Karpas-422 (cell line): Measurements from ENCODE around the gene CDC42EP5. TPM values are rescaled to one million over a fixed set of nuclear protein-coding genes. Genes with fewer than 3 reads are reported as not detected.
"Not testable (repeated sequence)": the region's sequence is repeated elsewhere in the genome, so short reads cannot be mapped to it uniquely, and the experiment has no call there.

Experiments used
- DNase-seq: peaks from one replicate; pipeline ENCODE4 v3.0.0-alpha.2; 2015
- H2AFZ ChIP-seq: fragments of 200-600 bp; sonication (generic); 2 replicates; pipeline ENCODE4 v1.6.1; 2014; ENCODE audit warnings: antibody characterized with exemption, low read length, mixed read lengths
- H3K27ac ChIP-seq: fragments of 200-600 bp; sonication (generic); 2 replicates; pipeline ENCODE4 v1.5.1; 2014; ENCODE audit warnings: mild to moderate bottlenecking, low read length, moderate library complexity
- H3K27me3 ChIP-seq: fragments of 200-600 bp; sonication (generic); 2 replicates; pipeline ENCODE4 v1.6.1; 2014; ENCODE audit warnings: low read length, mixed read lengths
- H3K36me3 ChIP-seq: fragments of 200-600 bp; sonication (generic); 2 replicates; pipeline ENCODE4 v1.6.1; 2014; ENCODE audit warnings: low read length, mixed read lengths; ENCODE audit not compliant: insufficient read depth
- H3K4me1 ChIP-seq: fragments of 200-600 bp; sonication (generic); 2 replicates; pipeline ENCODE4 v1.6.1; 2014; ENCODE audit warnings: mild to moderate bottlenecking, low read length, mixed read lengths
- H3K4me2 ChIP-seq: fragments of 200-600 bp; sonication (generic); 2 replicates; pipeline ENCODE4 v1.6.1; 2014; ENCODE audit warnings: low read length, low read depth, mild to moderate bottlenecking; ENCODE audit not compliant: poor library complexity, severe bottlenecking
- H3K4me3 ChIP-seq: fragments of 200-600 bp; sonication (generic); 2 replicates; pipeline ENCODE4 v1.5.1; 2014; ENCODE audit warnings: mild to moderate bottlenecking, antibody characterized with exemption, low read length, mixed read lengths
- H3K79me2 ChIP-seq: fragments of 200-600 bp; sonication (generic); 2 replicates; pipeline ENCODE4 v1.6.1; 2014; ENCODE audit warnings: mild to moderate bottlenecking, low read length, mixed read lengths
- H3K9ac ChIP-seq: fragments of 200-600 bp; sonication (generic); 2 replicates; pipeline ENCODE4 v1.6.0; 2014; ENCODE audit warnings: low read length
- H3K9me2 ChIP-seq: fragments of 200-600 bp; sonication (generic), shearing (Covaris generic); replicated peaks from 2 replicates; pipeline ENCODE4 v1.6.0; 2014; ENCODE audit warnings: mild to moderate bottlenecking, low read length, moderate library complexity; ENCODE audit not compliant: insufficient read depth
- H3K9me3 ChIP-seq: fragments of 300-700, 200-600 bp; sonication (generic); 2 replicates; pipeline ENCODE4 v1.6.1; 2014; ENCODE audit warnings: low read length, mixed read lengths
- H4K20me1 ChIP-seq: fragments of 200-600 bp; sonication (generic); 2 replicates; pipeline ENCODE4 v1.6.1; 2014; ENCODE audit warnings: mild to moderate bottlenecking, antibody characterized with exemption, low read length, low read depth; ENCODE audit not compliant: insufficient read depth
- total RNA-seq: library from RNA; depleted of rRNA; stranded (reverse); fragments of >200 nt; shearing (Covaris generic); gene quantifications from 2 replicates; pipeline ENCODE4 v1.2.3, GENCODE V29; 2014; ENCODE audit warnings: low replicate concordance

Gene CDC42EP5
- total RNA-seq, 1 experiment from 2014 or later, result not detected

DNA sequence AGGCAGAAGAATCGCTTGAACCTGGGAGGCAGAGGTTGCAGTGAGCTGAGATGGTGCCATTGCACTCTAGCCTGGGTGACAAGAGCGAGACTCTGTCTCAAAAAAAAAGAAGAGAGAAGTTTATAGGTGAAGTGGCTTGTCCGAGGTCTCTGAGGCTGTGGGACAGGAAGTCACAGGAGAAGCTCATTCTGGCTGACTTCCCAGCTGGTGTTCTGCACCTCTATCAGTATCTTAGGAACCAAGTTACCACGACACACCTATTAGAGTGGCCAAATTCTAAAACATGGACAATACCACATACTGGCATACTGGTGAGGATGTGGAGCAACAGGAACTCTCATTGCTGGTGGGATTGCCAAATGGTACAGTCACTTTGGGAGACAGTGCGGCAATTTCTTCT lies 22.2 kb upstream of the CDC42EP5 start:
- not testable (repeated sequence) for H2AFZ ChIP-seq, H3K4me1 ChIP-seq, H3K27me3 ChIP-seq, H3K4me3 ChIP-seq, DNase-seq, H3K9me3 ChIP-seq, H3K79me2 ChIP-seq, H4K20me1 ChIP-seq, H3K4me2 ChIP-seq, H3K27ac ChIP-seq, H3K9ac ChIP-seq, H3K9me2 ChIP-seq, H3K36me3 ChIP-seq

GRCh38 chr19:54493967-54494585 lies 21.0 kb upstream of the CDC42EP5 start:
- Histone ChIP-seq H3K4me3 (no peak overlapping the region), H3K27me3 (no peaks in the 10 kb centered on the region), H3K36me3 (no peaks in the 10 kb centered on the region), H3K27ac (no peak overlapping the region), H2AFZ (no peak overlapping the region), H3K4me2 (no peak overlapping the region), H3K9ac (no peak overlapping the region), H3K4me1 (no peaks in the 10 kb centered on the region), H4K20me1 (no peaks in the 10 kb centered on the region), H3K9me2 (no peaks in the 10 kb centered on the region), H3K9me3 (no peaks in the 10 kb centered on the region), H3K79me2 (no peaks in the 10 kb centered on the region)
- no peak for DNase-seq

- H3K4me2 ChIP-seq, H3K9ac ChIP-seq, H3K27ac ChIP-seq, DNase-seq, H2AFZ ChIP-seq, H3K27me3 ChIP-seq, H3K9me3 ChIP-seq, H3K79me2 ChIP-seq, H3K36me3 ChIP-seq, H3K9me2 ChIP-seq, H4K20me1 ChIP-seq, H3K4me1 ChIP-seq, H3K4me3 ChIP-seq: not testable (repeated sequence)
Observed at GRCh38 chr19:54493056-54493455, 20.0 kb upstream of the CDC42EP5 start.

- no peaks in the 10 kb centered on the region for H3K9me3 ChIP-seq
Observed at GRCh38 chr19:54492568-54492967, 19.5 kb upstream of the CDC42EP5 start.

DNA sequence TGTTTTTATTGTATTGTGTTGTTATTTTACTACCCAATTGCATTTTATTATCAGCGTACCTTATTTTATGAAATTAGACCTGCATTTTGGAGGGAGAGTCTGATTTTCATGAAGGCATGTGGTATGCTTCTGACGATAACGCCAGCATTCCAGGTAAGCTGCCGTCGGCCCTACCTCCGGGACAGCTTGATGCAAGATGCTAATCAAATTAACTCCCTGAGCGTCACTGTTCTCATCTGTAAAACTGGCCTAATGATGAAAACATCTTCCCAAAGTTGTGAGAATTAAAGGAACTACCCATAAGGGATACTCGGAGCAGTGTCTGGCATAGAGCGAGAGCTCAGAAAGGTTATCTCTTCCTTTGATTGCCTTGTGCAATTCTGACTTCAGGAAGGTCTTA lies 16.7 kb upstream of the CDC42EP5 start:
- Histone ChIP-seq H3K4me3 (no peak overlapping the region), H3K9ac (no peak overlapping the region), H3K9me3 (no peaks in the 10 kb centered on the region), H3K27me3 (no peaks in the 10 kb centered on the region), H3K4me1 (no peaks in the 10 kb centered on the region), H3K27ac (no peak overlapping the region), H3K4me2 (no peak overlapping the region), H3K9me2 (no peaks in the 10 kb centered on the region), H3K79me2 (no peaks in the 10 kb centered on the region), H3K36me3 (no peaks in the 10 kb centered on the region), H2AFZ (no peak overlapping the region), H4K20me1 (no peaks in the 10 kb centered on the region)
- DNase-seq, result no peak

More at GRCh38 chr19:54492568-54492967, 19.5 kb upstream of the CDC42EP5 start:
- Histone ChIP-seq H3K4me1 (no peaks in the 10 kb centered on the region), H3K27me3 (no peaks in the 10 kb centered on the region), H3K9me2 (no peaks in the 10 kb centered on the region), H4K20me1 (no peaks in the 10 kb centered on the region), H2AFZ (no peak overlapping the region), H3K79me2 (no peaks in the 10 kb centered on the region), H3K9ac (no peak overlapping the region), H3K27ac (no peak overlapping the region), H3K4me2 (no peak overlapping the region), H3K4me3 (no peak overlapping the region), H3K36me3 (no peaks in the 10 kb centered on the region)
- no peak for DNase-seq

GRCh38 chr19:54489341-54489740 lies 16.2 kb upstream of the CDC42EP5 start:
- H3K9me2 ChIP-seq, result no peaks in the 10 kb centered on the region
- no peaks in the 10 kb centered on the region for H4K20me1 ChIP-seq
- H2AFZ ChIP-seq, result no peak overlapping the region
- no peaks in the 10 kb centered on the region for H3K79me2 ChIP-seq
- no peak for DNase-seq
- no peaks in the 10 kb centered on the region for H3K4me1 ChIP-seq
- no peak overlapping the region for H3K4me3 ChIP-seq
- H3K27ac ChIP-seq, result no peak overlapping the region
- H3K9me3 ChIP-seq, result no peaks in the 10 kb centered on the region
- no peaks in the 10 kb centered on the region for H3K27me3 ChIP-seq
- H3K36me3 ChIP-seq, result no peaks in the 10 kb centered on the region
- H3K4me2 ChIP-seq, result no peak overlapping the region
- no peak overlapping the region for H3K9ac ChIP-seq

- H3K9me3 ChIP-seq, result no peaks in the 10 kb centered on the region
- H3K4me2 ChIP-seq, result no peak overlapping the region
- H3K79me2 ChIP-seq, result no peaks in the 10 kb centered on the region
- H3K36me3 ChIP-seq, result no peaks in the 10 kb centered on the region
- H2AFZ ChIP-seq, result no peak overlapping the region
- no peak overlapping the region for H3K9ac ChIP-seq
- no peak overlapping the region for H3K4me3 ChIP-seq
- no peaks in the 10 kb centered on the region for H4K20me1 ChIP-seq
- no peak overlapping the region for H3K27ac ChIP-seq
- H3K9me2 ChIP-seq, result no peaks in the 10 kb centered on the region
- H3K27me3 ChIP-seq, result no peaks in the 10 kb centered on the region
- no peak for DNase-seq
- no peaks in the 10 kb centered on the region for H3K4me1 ChIP-seq
Observed at GRCh38 chr19:54485851-54486250, 12.8 kb upstream of the CDC42EP5 start.

DNA sequence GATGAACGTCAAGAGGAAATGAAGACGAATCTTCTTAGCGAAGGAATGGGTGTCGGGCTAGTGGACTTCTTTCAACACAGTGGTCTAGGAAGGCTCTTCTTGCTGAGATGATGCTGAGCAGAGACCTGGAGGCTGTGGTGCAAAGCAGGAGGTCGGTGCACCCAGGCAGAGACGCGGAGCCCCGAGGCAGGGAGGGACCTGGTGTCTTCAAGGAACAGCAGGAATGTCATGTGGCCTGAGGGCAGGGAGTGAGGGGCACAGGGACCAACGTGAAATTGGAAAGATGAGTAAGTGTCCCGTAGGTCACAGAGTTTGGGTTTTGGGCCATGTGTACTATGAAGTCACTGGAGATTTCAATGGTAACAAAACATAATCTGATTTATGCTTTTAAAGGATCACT lies 11.4 kb upstream of the CDC42EP5 start:
- no peaks in the 10 kb centered on the region for H3K9me2 ChIP-seq
- H3K4me2 ChIP-seq, result no peak overlapping the region
- no peaks in the 10 kb centered on the region for H3K9me3 ChIP-seq
- DNase-seq, result no peak
- no peak overlapping the region for H3K4me3 ChIP-seq
- H3K9ac ChIP-seq, result no peak overlapping the region
- H3K27ac ChIP-seq, result no peak overlapping the region
- H3K79me2 ChIP-seq, result no peaks in the 10 kb centered on the region
- no peaks in the 10 kb centered on the region for H3K27me3 ChIP-seq
- H3K36me3 ChIP-seq, result no peaks in the 10 kb centered on the region
- H4K20me1 ChIP-seq, result no peaks in the 10 kb centered on the region
- no peak overlapping the region for H2AFZ ChIP-seq
- no peaks in the 10 kb centered on the region for H3K4me1 ChIP-seq

DNA sequence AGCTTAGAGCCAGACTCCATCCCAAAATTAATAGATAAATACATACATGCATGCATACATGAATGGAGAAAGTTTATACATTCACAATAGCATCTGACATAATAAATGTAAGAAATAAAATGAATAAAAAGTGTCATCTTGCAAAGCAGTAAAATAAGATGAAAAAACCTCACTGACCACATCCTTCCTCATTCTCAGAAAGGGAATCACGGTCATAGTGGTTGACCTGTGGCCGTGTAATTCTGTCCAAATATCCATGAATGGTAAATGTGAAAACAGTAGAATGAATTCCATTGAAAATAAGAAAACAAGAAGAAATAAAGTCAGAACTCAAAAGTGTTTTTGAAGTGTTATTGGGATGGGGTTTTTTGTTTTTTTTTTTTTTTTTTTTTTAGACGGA lies 9.8 kb upstream of the CDC42EP5 start:
- Histone ChIP-seq H3K4me3 (no peak overlapping the region), H3K27me3 (no peaks in the 10 kb centered on the region), H3K27ac (no peak overlapping the region), H3K9ac (no peak overlapping the region), H2AFZ (no peak overlapping the region), H3K4me2 (no peak overlapping the region), H3K9me2 (no peaks in the 10 kb centered on the region), H4K20me1 (no peaks in the 10 kb centered on the region), H3K36me3 (no peaks in the 10 kb centered on the region), H3K4me1 (no peaks in the 10 kb centered on the region), H3K9me3 (no peaks in the 10 kb centered on the region), H3K79me2 (no peaks in the 10 kb centered on the region)
- no peak for DNase-seq
